H9 (cell line): Measurements from ENCODE around the gene XXYLT1. TPM values are rescaled to one million over a fixed set of nuclear protein-coding genes. Genes with fewer than 3 reads are reported as not detected.

Experiments
- DNase-seq: peaks from one replicate; pipeline ENCODE4 v3.0.0-alpha.2; 2017
- H2AFZ ChIP-seq: one replicate; pipeline ENCODE4 v1.6.1; 2013; ENCODE audit warnings: mild to moderate bottlenecking, low read length, control low read depth, moderate library complexity
- H2AK5ac ChIP-seq: 2 replicates; pipeline ENCODE4 v1.6.1; 2013; ENCODE audit warnings: low read length, control low read depth, mixed read lengths; ENCODE audit not compliant: insufficient read length
- H2BK120ac ChIP-seq: one replicate; pipeline ENCODE4 v1.6.1; 2013; ENCODE audit warnings: low read depth, mild to moderate bottlenecking, low read length, control low read depth, inconsistent platforms; ENCODE audit not compliant: poor library complexity, severe bottlenecking
- H2BK12ac ChIP-seq: 2 replicates; pipeline ENCODE4 v1.6.1; 2013; ENCODE audit warnings: low read length, control low read depth, mixed read lengths, low read depth; ENCODE audit not compliant: insufficient read length
- H2BK15ac ChIP-seq: 2 replicates; pipeline ENCODE4 v1.6.1; 2013; ENCODE audit warnings: low read depth, low read length, control low read depth
- H2BK20ac ChIP-seq: one replicate; pipeline ENCODE4 v1.6.1; 2013; ENCODE audit warnings: low read depth, mild to moderate bottlenecking, low read length, control low read depth, inconsistent platforms; ENCODE audit not compliant: poor library complexity, severe bottlenecking
- H2BK5ac ChIP-seq: 2 replicates; pipeline ENCODE4 v1.6.1; 2013; ENCODE audit warnings: low read length, control low read depth, mixed read lengths; ENCODE audit not compliant: insufficient read length
- H3K14ac ChIP-seq: 2 replicates; pipeline ENCODE4 v1.6.1; 2013; ENCODE audit warnings: low read length, control low read depth; ENCODE audit not compliant: insufficient read depth
- H3K18ac ChIP-seq: 2 replicates; pipeline ENCODE4 v1.6.1; 2013; ENCODE audit warnings: low read depth, mild to moderate bottlenecking, mixed read lengths, low read length, control low read depth; ENCODE audit not compliant: insufficient read length
- H3K23ac ChIP-seq: 2 replicates; pipeline ENCODE4 v1.6.1; 2013; ENCODE audit warnings: low read length, control low read depth, mixed read lengths, low read depth; ENCODE audit not compliant: insufficient read length
- H3K23me2 ChIP-seq: 2 replicates; pipeline ENCODE4 v1.6.1; 2013; ENCODE audit warnings: low read depth, mild to moderate bottlenecking, mixed read lengths, low read length, control low read depth; ENCODE audit not compliant: insufficient read length, poor library complexity, severe bottlenecking
- H3K27ac ChIP-seq: 2 replicates; pipeline ENCODE4 v1.5.1; 2013; ENCODE audit warnings: low read length, control low read depth, mixed read lengths, low read depth; ENCODE audit not compliant: insufficient read length
- H3K27me3 ChIP-seq: 2 replicates; pipeline ENCODE4 v1.6.1; 2013; ENCODE audit warnings: low read length, control low read depth, inconsistent platforms; ENCODE audit not compliant: insufficient read depth
- H3K4ac ChIP-seq: 2 replicates; pipeline ENCODE4 v1.6.1; 2013; ENCODE audit warnings: low read depth, mild to moderate bottlenecking, control low read depth, inconsistent platforms, low read length, moderate library complexity
- H3K4me1 ChIP-seq: 2 replicates; pipeline ENCODE4 v1.6.1; 2013; ENCODE audit warnings: low read length, control low read depth, inconsistent platforms; ENCODE audit not compliant: insufficient read depth
- H3K4me2 ChIP-seq: 2 replicates; pipeline ENCODE4 v1.6.1; 2013; ENCODE audit warnings: low read length, control low read depth, mixed read lengths; ENCODE audit not compliant: insufficient read length, insufficient read depth
- H3K56ac ChIP-seq: 2 replicates; pipeline ENCODE4 v1.6.1; 2013; ENCODE audit warnings: low read depth, mild to moderate bottlenecking, mixed read lengths, low read length, control low read depth; ENCODE audit not compliant: insufficient read length
- H3K79me1 ChIP-seq: 2 replicates; pipeline ENCODE4 v1.6.1; 2013; ENCODE audit warnings: low read depth, mild to moderate bottlenecking, moderate library complexity, low read length, control low read depth, inconsistent platforms; ENCODE audit not compliant: insufficient read depth, poor library complexity, severe bottlenecking
- H3K79me2 ChIP-seq: 2 replicates; pipeline ENCODE4 v1.6.1; 2013; ENCODE audit warnings: low read length, control low read depth, inconsistent platforms; ENCODE audit not compliant: insufficient read depth
- H3K9ac ChIP-seq: 2 replicates; pipeline ENCODE4 v1.6.1; 2013; ENCODE audit warnings: low read length, control low read depth, mixed read lengths; ENCODE audit not compliant: insufficient read length; ENCODE audit errors: extremely low read depth
- H3K9me3 ChIP-seq: one replicate; pipeline ENCODE4 v1.6.1; 2013; ENCODE audit warnings: low read depth, low read length, inconsistent platforms; ENCODE audit not compliant: control insufficient read depth
- H3T11ph ChIP-seq: one replicate; pipeline ENCODE4 v1.6.1; 2013; ENCODE audit warnings: mild to moderate bottlenecking, low read length, control low read depth, inconsistent platforms
- H4K20me1 ChIP-seq: one replicate; pipeline ENCODE4 v1.6.1; 2013; ENCODE audit not compliant: control insufficient read depth, insufficient read length, insufficient read depth
- H4K5ac ChIP-seq: 2 replicates; pipeline ENCODE4 v1.6.1; 2013; ENCODE audit warnings: low read depth, mild to moderate bottlenecking, mixed read lengths, low read length, control low read depth; ENCODE audit not compliant: insufficient read length
- H4K8ac ChIP-seq: replicated peaks from 2 replicates; pipeline ENCODE4 v1.6.1; 2013; ENCODE audit warnings: low read length, control low read depth, mixed read lengths, low read depth; ENCODE audit not compliant: insufficient read length
- H4K91ac ChIP-seq: 2 replicates; pipeline ENCODE4 v1.6.1; 2013; ENCODE audit warnings: low read depth, mild to moderate bottlenecking, moderate library complexity, mixed read lengths, low read length, control low read depth; ENCODE audit not compliant: insufficient read length
- H3K27ac Mint-ChIP-seq, 3 experiments: 2 replicates in 2 of 3; 3 replicates in 1 of 3; pipeline ENCODE4 v1.8.0; 2020 to 2021; ENCODE audit warnings: mixed read lengths in 3 of 3, mild to moderate bottlenecking in 1 of 3, moderate library complexity in 1 of 3
- H3K27me3 Mint-ChIP-seq: 2 replicates; pipeline ENCODE4 v1.8.0; 2021; ENCODE audit warnings: low read depth, mild to moderate bottlenecking, moderate library complexity, mixed read lengths
- H3K36me3 Mint-ChIP-seq, 3 experiments: 2 replicates in 2 of 3; 3 replicates in 1 of 3; pipeline ENCODE4 v1.8.0; 2020 to 2021; ENCODE audit warnings: low read depth in 3 of 3, mixed read lengths in 3 of 3; ENCODE audit not compliant: insufficient read depth in 1 of 3
- H3K4me1 Mint-ChIP-seq, 2 experiments: 2 replicates each; pipeline ENCODE4 v1.8.0; 2020; ENCODE audit warnings: mixed read lengths in 2 of 2
- H3K4me3 Mint-ChIP-seq, 2 experiments: 2 replicates in 1 of 2; 3 replicates in 1 of 2; pipeline ENCODE4 v1.8.0; 2020 to 2021; ENCODE audit warnings: mild to moderate bottlenecking in 2 of 2, mixed read lengths in 2 of 2, moderate library complexity in 1 of 2
- H3K9me3 Mint-ChIP-seq, 2 experiments: 2 replicates in 1 of 2; 3 replicates in 1 of 2; pipeline ENCODE4 v1.8.0; 2020; ENCODE audit warnings: mild to moderate bottlenecking in 2 of 2, mixed read lengths in 2 of 2, moderate library complexity in 1 of 2
- WGBS: extraction: QIAGEN DNeasy Blood & Tissue Kit; methylation state at CpG from one replicate; pipeline ENCODE4 v1.1.7; 2013; ENCODE audit warnings: missing lambda C conversion rate, low lambda C conversion rate, mixed read lengths; ENCODE audit not compliant: insufficient read length; ENCODE audit errors: extremely low coverage; 5-methylcytosine and 5-hydroxymethylcytosine counted together
- total RNA-seq: library from RNA; stranded (reverse); gene quantifications from 2 replicates; pipeline ENCODE4 v1.2.1, GENCODE V29; 2021
- TF ChIP-seq, protein P1 (sequence below): fragments of 200-600 bp; sonication (generic); conservative IDR thresholded peaks from 3 replicates; pipeline ENCODE4 v1.8.0; 2021; ENCODE audit warnings: antibody characterized with exemption, mild to moderate bottlenecking

The XXYLT1 gene
- total RNA-seq, 1 experiment from 2014 or later, result 22.7 TPM

DNA sequence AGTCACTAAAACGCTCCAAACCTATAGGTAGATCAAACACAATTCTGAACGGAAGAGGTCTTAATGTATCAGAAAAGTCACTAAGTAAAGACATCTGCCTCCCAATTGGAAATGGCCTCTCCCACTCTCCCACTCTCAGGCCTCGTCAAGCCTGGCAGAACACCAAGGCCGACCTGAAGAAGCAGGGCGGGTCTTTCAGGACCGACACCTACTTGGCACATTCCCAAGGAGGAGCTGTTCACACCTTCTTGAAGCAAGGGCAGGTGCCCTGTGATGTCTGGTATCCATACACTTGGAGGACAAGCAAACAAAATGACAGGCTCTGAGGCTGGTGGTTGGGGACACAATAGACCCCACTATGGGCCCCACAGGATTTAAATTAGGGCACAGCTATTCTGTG is 30.0 kb downstream of the XXYLT1 start:
- Mint-ChIP-seq H3K9me3 (peaks cover 0 to 3% of the 10 kb centered on the region in 2 experiments; a peak in 1 of 5 replicates), H3K4me1 (peaks cover 22 to 26% of the 10 kb centered on the region in 2 experiments), H3K27me3 (no peaks in the 10 kb centered on the region; the same call in 1 of the 2 replicates), H3K4me3 (no peak overlapping the region), H3K27ac (no peak overlapping the region; a peak in 1 of 7 replicates), H3K36me3 (peaks cover 22 to 24% (median 24%) of the 10 kb centered on the region in 3 experiments)
- H3K14ac ChIP-seq, result no peak overlapping the region
- H3K18ac ChIP-seq, result no peak overlapping the region
- H4K20me1 ChIP-seq, result no peaks in the 10 kb centered on the region
- no peak overlapping the region for H2AK5ac ChIP-seq
- H3K56ac ChIP-seq, result no peak overlapping the region
- H3K27me3 ChIP-seq, result no peaks in the 10 kb centered on the region
- H3K4me2 ChIP-seq, result no peak overlapping the region
- no peak overlapping the region for H3K4ac ChIP-seq
- H3K9ac ChIP-seq, result no peak overlapping the region
- no peak overlapping the region for H2BK120ac ChIP-seq
- no peak overlapping the region for H2BK20ac ChIP-seq
- no peaks in the 10 kb centered on the region; the same call in 1 of the 2 replicates for H3K79me2 ChIP-seq
- no peaks in the 10 kb centered on the region for H3K9me3 ChIP-seq
- no peak overlapping the region for H2BK12ac ChIP-seq
- no CpG with 5 or more reads among the region's 6 CpGs for WGBS
- no peak overlapping the region for H2AFZ ChIP-seq
- no peak overlapping the region for H3K23ac ChIP-seq
- H4K8ac ChIP-seq, result no peak overlapping the region
- TF ChIP-seq, protein P1, sequence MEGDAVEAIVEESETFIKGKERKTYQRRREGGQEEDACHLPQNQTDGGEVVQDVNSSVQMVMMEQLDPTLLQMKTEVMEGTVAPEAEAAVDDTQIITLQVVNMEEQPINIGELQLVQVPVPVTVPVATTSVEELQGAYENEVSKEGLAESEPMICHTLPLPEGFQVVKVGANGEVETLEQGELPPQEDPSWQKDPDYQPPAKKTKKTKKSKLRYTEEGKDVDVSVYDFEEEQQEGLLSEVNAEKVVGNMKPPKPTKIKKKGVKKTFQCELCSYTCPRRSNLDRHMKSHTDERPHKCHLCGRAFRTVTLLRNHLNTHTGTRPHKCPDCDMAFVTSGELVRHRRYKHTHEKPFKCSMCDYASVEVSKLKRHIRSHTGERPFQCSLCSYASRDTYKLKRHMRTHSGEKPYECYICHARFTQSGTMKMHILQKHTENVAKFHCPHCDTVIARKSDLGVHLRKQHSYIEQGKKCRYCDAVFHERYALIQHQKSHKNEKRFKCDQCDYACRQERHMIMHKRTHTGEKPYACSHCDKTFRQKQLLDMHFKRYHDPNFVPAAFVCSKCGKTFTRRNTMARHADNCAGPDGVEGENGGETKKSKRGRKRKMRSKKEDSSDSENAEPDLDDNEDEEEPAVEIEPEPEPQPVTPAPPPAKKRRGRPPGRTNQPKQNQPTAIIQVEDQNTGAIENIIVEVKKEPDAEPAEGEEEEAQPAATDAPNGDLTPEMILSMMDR, result no peak
- no peak overlapping the region for H3K27ac ChIP-seq
- DNase-seq, result no peak
- H2BK5ac ChIP-seq, result no peak overlapping the region
- H4K5ac ChIP-seq, result no peak overlapping the region
- peaks cover 3% of the 10 kb centered on the region for H3K79me1 ChIP-seq
- no peaks in the 10 kb centered on the region for H3K23me2 ChIP-seq
- H4K91ac ChIP-seq, result no peak overlapping the region
- peaks cover 5% of the 10 kb centered on the region; the same call in 1 of the 2 replicates for H3K4me1 ChIP-seq
- no peak overlapping the region for H2BK15ac ChIP-seq
- no peak overlapping the region for H3T11ph ChIP-seq
